ENCODE measurements around the gene MRPL44.
"Not testable (repeated sequence)": the region's sequence is repeated elsewhere in the genome, so short reads cannot be mapped to it uniquely, and the experiment has no call there.

MRPL44 gene

DNA sequence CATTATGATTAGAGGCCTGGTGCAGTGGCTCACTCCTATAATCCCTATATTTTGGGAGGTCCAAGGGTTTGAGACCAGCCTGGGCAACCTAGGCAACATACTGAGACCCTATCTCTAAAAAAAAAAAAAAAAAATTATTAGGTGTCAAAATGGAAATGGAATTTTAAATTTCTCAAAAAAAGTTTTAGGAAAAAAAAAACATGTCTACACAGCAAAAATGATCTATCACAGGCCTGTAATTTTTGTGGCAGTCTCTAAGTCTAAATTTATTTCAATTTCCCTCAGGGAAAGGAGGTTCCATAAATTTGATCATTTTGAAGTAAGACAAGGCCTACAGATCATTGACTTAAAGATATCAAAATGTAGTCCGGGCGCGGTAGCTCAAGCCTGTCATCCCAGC is 16.3 kb downstream of the MRPL44 start:
- no peak for DNase-seq

DNA sequence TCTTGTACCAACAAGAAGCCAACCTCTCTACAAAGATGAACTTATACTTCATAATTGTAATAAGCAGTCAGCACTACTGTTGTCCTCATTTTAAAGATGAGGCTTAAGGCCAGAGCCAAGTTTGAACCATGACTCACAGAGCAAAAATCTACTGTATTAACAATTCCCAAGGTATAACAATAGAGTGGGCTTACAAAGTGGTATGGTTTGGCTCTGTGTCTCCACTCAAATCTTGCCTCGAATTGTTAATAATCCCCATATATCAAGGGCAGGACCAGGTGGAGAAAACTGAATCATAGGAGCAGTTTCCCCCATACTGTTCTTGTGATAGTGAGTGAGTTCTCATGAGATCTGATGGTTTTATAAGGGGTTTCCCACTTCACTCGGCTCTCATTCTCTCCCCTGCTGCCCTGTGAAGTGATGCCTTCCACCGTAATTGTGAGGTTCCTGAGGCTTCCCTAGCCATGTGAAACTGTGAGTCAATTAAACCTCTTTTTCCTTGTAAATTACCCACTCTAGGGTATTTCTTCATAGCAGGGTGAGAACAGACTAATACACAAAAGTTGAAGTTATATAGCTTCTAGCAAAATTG is 19.5 kb downstream of the MRPL44 start:
- no peak for DNase-seq

DNA sequence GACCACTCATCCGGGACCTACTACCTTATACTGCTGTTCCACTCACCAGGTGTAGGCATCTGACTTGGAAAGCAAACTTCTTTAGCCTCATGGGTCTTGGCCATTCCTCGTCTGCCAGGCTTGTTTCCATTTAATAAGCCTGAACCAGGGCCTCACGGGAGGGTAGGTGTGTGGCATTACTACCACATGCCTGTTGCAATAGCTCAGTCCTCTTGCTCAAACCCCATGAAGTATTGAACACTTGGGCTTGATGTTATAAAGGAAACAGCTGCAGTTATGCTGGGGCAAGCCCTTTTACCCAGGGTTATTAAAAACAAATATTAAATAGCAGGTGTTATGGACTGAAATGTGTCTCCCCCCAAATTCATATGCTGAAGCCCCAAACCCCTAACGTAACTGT is 21.2 kb downstream of the MRPL44 start:
- DNase-seq = no peak

DNA sequence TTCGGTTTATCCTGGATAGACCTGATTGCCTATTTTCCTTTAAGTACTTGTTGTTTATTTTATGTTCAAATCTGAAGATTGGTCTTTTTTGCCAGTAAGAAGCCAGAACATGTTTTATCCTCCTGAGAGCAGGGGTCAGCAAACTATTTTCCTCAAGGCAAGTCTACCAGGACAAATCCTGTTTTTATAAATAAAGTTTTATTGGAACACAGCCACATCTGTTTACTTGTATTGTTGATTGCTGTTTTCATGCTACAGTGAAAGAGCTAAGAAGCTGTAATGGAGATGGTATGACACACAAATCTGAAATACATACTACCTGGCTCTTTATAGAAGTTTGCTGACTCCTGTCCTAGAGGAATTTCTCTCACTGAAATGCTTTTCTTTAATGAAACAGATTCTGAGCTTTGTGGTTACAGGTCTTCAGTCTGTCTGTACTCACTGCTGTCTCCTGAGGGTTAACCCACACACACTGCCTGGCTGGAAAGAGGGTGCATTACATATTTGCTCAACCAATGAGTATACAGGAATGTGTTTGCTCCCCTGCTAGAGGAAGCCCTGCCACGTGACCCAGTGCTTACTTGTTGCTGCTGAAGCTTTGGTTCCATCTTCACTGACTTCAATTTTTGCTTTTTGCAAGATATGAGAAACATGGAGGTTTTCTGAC is 22.6 kb downstream of the MRPL44 start:
- no peak for DNase-seq

DNA sequence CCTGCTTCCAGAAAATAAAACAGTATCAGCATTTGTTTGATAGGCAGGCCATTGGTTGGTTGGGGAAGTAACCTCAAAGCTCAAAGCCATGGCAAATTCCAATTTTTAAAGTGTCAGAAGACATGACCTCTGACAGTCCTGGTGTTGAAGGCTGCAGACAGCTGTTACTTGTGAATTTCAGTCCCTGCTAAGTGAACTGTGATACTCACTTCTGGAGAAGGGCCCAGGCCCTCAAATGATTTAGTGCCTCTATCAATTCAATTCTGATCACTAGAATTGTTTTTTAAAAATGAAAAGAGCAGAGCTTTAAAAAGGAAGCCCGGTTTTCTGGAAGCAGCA is 23.1 kb downstream of the MRPL44 start:
- DNase-seq = no peak

DNA sequence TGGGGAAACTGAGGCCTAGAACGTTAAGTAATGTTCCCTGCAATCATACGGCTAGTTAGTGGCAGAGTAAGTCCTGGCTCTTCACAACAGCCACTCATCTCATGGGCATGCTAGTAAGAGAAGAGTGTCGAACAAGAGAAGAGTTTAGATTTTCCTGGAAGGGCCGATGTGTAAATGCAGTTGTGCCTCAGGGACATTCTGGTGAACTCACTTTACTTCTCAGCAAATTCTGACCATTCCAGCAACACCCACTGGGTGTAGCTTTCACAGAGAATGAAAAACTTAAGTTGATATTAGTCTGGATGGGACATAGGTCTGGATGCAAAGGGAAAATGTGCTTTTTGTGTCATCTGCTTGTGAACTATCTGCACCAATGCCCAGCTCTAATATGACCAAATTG is 23.5 kb downstream of the MRPL44 start:
- no peak for DNase-seq

DNA sequence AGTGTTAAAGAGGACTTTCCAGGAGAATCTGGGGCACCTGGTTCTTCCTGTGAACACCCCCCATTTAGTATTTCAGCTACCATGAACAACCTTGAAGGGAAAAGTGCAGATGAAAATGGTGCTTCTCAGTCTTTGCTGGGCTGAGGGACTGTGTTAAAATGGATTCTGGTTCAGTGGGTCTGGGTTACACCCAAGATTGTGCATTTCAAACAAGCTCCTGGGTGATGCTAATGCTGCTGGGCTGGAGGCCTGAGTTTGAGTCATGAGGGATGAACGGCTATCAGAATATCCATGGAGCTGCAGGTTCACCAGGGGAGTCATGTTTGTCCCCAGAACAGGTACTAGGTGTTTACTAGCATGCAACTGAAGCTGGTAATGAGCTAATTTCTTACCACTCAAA is 24.0 kb downstream of the MRPL44 start:
- no peak for DNase-seq

DNA sequence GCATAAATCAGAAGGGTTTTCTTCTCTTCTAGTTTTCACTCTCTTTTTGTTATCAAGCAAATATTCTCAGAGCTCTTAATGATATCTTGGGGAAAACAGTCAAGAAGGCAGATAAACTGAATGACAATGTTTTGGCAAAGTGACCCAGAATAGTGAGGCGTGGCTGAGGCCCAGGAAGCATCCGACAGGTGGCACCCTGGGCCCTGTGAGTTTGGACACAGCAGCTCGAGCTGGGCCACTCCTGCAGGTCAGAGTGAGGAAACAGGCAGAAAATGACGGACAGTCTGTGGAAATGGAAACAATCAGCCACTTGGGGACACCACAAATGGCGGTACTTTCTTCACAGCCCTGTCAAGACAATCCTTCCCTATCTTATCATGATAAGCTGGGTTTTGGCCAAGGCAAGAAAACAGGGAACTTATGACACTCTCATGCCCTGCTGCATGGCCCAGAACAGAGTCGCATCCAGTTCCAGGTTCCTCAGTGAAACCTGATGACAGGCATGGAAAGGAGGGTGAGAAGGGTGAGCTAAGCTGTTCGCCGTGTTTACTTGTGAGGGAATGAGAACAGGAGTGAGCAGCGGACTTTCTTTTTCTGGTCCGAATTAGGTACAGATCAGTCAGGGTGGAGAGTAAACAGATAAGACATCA is 32.1 kb downstream of the MRPL44 start:
- DNase-seq = no peak

DNA sequence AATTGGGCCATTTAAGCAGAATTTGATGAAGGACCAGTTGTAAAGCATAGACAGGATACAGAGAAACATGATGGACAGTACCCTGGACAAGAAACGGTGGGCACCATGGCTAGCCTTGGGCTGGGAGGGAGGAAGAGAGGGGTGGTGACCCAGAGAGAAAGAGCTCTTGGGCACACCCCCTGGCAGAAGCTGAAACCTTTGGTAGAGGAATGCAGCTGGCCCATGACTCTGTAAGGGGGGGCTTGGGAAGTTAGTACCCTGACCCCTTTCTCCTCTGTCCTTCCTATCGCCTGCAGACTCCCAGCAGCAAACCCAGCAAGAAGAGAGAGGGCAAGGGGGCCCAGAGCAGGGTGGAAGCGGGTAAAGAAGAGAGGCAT is 32.6 kb downstream of the MRPL44 start:
- no peak for DNase-seq

DNA sequence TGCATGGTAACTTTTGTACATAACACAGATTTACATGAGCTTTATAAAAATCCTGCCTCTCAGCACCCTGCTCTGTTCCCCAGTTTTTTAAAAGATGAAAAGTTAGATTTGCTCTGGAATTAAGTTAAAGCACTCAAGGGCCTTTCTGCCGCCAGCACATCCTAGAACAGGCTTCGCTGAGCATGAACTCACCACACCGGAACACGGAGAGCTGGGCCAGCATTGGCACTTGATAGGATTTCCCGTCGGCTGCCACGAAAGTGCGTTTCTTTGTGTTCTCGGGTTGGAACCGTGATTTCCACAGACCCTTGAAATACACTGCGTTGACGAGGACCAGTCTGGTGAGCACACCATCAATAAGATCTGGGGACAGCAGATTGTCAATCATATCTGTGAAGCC is 34.3 kb downstream of the MRPL44 start:
- no peak for DNase-seq

DNA sequence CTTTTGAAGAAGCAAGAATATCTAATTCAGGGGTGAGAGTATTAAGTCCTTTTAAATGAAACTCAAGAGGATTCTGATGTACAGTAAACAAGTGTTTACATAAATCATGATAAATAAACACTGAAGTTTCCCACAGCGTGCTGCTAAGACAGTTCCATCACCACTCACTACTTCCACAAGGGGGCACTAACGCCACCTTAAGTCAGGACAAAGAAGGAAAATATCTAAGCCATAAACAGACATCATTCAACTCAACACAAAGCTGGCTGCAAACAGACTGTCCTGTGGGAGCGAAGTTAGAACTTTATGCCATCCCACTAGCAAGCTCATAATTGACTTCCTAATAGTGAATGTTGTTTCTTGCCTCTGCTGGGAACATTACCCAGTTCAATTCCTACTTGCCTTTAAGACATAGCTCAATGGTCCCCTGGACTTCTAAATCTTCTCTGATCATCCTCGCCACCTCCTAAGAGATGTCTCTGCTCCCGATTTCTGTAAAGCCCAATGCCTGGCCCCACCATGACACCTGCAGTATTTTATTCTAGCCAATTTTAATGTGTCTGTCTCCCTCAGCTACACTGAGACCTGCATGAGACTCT is 36.5 kb downstream of the MRPL44 start:
- DNase-seq = peak; percentile 35

DNA sequence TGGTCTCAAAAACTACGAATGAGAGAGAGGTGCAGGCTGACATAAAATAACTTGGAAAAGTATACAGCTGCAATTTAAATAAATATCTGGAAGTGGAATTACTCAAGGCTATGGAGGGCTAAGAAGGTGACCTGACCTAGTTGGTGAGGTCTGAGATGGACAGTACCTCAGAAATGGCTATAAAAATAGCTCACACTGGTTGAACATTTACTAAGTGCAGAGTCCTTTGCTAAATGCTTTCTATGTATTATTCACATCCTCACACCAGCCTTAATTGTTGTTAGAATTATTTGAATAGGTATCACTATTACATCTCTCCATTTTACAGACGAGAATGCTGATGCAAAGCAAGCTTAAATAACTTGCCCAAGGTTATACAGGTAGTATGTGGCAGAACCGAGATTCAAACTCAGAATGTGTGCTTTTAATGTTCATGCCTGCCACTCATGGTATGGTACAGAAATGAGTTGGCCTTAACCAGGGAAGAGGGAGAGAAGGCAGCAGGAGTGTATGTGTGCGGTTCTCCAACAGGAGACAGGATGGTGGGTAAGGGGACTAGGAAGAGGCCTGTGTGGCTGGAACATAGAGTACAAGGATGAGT is 37.4 kb downstream of the MRPL44 start:
- no peak for DNase-seq

DNA sequence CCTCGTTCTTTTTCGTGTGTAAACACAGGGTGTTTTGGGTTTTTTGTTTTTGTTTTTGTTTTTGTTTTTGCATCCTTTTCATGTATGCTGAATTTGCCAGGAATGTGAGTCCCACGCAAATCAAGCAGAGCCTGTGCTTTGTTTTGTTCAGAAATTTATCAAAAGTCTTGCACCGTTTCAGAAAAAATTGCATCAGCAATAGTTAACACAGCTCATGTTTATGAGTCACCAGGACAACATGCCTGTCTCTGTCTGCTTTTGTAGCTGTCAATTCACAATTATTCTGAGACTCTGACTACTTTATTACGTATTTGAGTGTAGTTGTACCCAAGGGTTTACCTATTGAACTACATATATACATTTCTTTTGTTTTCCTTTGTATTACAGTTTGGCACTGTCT is 38.3 kb downstream of the MRPL44 start:
- DNase-seq = no peak

DNA sequence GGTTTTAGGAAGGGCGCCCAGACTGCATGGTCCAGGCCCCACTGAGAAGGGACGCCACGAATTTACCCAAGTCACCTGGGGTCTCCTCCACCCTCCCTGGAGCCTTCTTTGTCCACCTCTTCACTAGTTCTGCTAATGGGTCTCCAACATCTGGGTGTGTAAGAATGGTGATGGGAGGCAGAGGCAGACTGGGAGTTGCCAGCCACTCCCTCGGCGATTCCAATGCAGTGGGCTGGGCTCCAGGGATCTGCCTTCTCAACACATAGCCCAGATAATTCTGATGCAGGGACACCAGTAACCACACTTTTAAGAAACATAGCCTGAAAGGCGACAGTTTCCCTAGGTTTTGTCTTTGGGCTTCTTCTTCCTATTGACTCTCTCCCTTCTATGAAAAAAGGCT is 39.1 kb downstream of the MRPL44 start:
- no peak for DNase-seq

DNA sequence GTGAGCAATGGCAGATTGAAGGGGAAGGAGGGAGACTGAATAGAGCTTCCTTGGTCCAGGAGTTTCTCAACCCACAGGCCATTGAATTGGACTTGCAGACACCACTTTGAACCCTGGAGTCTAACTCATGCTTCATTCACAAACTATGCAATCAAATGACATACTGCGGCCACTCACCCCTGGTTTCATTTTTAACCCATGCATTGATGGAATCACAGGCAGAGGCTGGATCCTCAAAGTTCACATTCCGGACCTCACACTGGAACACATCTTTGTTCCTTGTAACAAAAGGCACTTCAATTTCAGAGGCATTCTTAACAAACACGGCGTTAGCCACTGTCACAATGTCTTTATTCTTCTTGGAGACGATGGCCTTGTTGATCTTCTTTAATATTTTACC is 40.7 kb downstream of the MRPL44 start:
- no peak for DNase-seq

DNA sequence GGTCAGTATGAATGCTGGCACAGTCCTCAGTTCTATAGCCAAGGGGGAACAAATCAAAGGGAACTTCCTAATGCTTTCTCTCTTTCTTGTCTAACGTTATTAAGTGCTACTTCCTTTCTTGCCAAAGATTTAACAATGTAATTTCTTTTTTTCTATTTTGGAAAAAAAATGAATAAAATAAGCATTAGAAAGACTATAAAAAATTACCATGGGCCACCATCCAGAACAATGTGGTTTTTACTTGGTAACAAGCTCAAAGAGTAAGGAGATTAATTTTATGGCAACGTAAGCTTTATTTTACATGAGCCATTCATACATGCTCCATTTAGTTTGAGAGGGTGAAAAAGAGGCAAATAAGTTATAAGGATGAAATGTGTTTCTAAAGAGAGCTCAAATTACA is 41.7 kb downstream of the MRPL44 start:
- no peak for DNase-seq

DNA sequence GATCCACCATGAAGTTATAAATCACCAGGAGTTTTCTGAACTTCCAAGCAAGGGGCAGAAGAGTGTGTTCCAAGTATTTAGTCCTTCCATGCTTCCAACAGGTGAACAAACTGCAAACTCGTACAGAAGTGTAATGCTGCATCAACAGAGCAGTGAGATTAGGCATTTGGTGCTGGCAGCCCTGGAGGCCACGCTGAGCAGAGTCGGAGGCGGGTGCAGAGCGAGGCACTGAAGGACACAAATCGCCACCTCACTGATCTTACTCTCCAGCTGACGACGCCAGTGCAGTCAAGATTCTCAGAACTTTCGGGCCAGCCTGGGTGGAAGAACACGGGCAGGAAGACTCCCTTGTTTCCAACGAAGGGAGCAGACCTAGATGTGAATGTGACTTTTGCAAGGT is 42.6 kb downstream of the MRPL44 start:
- DNase-seq = no peak

DNA sequence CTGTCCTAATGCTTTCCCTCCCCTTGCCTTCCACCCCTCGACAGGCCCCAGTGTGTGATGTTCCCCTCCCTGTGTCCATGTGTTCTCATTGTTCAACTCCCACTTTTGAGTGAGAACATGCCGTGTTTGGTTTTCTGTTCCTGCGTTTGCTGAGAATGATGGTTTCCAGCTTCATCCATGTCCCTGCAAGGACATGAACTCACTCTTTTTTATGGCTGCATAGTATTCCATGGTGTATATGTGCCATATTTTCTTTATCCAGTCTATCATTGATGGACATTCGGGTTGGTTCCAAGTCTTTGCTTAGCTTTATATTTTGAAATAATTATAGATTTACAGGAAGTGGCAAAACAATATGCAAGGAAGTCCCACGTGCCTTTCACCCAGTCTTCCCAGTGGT is 43.4 kb downstream of the MRPL44 start:
- DNase-seq = not testable (repeated sequence)

DNA sequence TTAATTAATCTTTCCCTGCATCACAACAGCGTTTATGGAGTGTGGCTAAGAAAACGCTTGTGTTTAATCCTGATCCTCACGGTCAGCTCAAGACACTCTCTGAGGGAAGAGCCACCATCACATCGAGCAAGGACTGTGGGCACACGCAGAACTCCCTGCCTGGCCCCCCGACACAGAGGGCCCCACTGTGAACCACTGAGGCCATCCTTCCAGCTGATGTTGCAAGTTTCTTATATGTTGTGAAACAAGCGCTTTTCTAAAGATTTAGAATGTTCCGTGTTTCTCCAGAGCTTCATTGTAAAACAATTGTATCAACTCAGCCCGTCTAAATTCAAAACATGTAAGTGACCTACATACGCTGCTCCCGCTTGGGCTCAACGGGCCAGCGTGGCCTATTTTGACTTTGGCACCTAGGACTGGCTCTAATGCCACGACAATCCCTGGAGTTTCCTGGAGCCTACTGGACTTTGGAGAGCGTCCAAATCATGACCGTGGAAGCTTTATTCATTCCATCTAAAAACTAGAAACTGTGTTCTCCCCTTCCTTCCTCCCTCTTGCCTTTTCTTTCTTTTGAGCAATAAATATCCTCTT is 46.9 kb downstream of the MRPL44 start:
- no peak for DNase-seq

DNA sequence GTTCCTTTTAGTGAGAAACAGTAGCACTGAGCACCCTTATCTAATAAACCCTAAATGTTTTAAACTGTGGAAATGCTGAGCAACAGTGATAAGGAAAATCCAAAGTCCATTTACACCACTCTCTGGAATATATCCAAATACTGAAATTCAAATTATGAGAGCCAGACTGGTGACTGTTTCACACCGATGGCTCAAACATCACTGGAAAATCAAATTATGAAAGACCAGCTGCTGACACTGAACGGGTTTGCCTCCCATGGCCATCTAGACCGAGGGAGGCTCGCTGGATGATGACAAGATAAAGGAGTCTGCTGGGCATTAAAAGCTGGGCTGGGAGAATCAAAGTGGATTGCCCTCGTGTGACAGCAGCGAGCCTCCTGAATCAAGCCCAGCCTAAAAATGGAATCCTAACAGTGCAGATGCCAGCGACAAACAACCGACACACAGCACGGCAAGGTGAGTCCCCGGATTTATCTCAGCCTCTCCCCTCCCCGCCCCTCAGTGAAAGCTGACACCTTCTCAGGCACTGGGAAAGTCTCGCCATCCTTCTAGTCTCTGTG is 51.5 kb downstream of the MRPL44 start:
- no peak for DNase-seq

DNA sequence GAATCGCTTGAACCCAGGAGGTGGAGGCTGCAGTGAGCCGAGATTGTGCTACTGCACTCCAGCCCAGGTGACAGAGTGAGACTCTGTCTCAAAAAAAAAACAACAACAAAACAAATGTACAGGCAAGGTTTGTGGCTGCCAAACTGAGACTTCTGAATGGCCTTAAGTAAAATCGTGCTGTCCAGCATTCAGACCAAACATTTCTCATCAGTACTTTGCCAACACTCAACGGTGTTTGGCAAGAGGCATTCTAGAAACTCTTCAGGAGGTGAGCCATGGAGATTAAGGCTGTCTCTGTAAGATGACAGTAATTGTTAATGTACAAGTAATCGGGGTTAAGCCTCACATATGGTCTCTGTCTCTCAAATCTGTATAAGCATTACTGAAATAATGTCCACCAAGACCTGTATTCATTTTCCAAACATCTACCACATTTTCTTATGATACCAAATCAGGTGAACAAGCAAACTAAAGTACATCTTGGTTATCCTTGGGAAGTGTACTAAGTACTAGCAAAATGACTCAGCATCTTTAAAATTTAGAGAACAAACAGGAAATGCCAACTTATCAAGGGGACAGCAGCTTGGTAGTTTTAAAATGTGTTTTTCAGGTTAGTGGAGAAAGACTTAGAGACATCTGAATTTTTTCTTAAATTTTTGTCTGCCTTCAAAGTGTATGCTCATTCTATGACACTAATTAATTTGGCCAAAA is 52.5 kb downstream of the MRPL44 start:
- DNase-seq = no peak

DNA sequence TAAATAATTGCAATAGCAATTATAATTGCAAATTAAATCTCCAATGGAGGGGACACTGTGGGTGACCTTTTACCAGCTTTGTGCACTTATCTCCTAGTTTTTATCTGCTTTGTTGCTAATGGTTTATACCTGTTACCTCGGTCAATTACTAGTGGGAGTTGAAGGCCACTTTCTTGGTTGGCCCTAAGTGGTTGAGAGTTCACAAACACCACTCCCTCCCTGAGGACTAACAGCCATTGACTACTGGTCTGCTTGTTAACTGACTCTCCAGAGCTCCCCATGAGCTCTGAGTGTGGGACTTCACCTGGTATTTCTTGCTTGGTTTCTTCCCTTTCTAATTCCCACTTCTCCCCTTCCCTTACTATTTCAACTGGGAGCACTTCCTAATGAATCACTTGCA is 54.6 kb downstream of the MRPL44 start:
- no peak for DNase-seq

DNA sequence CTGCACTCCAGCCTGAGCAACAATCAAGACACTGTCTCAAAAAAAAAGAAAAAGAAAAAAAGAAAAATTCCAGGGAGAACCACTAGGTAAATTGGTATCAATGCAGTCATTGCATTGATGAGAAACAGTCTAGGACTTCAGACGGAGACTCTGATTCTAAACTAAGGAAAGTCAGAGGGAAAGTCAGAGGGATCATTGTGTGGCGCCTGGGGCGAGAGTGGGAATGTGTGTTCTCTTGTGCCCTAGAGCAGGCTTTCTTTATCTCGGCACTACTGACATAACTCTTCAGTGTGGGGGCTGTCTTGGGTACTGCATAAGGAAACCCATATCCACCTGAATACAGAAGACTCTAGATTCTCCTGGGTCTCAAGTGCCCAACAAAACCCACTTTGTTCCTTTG is 57.1 kb downstream of the MRPL44 start:
- DNase-seq = no peak

Data from COR-L47 (cell line).